ENCODE results near the gene COQ10B. TPM values are rescaled to one million over a fixed set of nuclear protein-coding genes. Genes with fewer than 3 reads are reported as not detected.
"Not testable (repeated sequence)": the region's sequence is repeated elsewhere in the genome, so short reads cannot be mapped to it uniquely, and the experiment has no call there.

The COQ10B gene
- total and polyA plus RNA-seq, 5 donors from 2014 or later = 49.2 to 73.9 (median 55.4) TPM

DNA sequence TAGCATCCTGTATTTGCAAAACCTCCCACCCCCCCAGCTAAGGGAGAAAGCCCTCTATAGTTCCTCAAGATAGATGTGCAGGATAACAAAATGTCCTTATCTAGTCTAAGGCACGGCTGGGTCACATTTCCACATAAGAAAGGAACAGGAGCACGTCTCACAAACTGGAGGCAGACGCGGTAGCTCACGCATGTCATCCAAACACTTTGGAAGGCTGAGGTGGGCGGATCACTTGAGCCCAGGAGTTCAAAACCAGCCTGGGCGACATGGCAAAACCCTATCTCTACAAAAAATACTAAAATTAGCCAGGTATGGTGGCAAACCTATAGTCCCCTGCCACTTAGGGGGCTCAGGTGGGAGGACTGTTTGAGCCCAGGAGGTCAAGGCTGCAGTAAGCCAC lies 27.8 kb upstream of the COQ10B start:
- peaks cover 37% of the 10 kb centered on the region for H3K36me3 ChIP-seq (ENCODE audit: control insufficient read depth, insufficient read depth, low read length)
- H3K4me3 Mint-ChIP-seq = peak overlapping the region in 3 of 4 donors; percentile 53 to 70 (median 66)
- DNase-seq (no peak), ATAC-seq (ENCODE audit: low read depth in 2 of 2) (no peak)
- peak overlapping the region; percentile 54 for H3K4me3 ChIP-seq (ENCODE audit: low read depth, low read length)
- H3K27ac Mint-ChIP-seq = peak overlapping the region in 2 of 3 donors; percentile 8 to 86
- H3K4me1 ChIP-seq (ENCODE audit: control insufficient read depth, insufficient read depth, low read length, poor library complexity, severe bottlenecking) = peaks cover 73% of the 10 kb centered on the region
- no peaks in the 10 kb centered on the region for H3K27me3 ChIP-seq (ENCODE audit: control insufficient read depth, insufficient read depth, low read length)
- H3K9me3 Mint-ChIP-seq = no peaks in the 10 kb centered on the region
- H3K27ac ChIP-seq (ENCODE audit: insufficient read depth, low read length, poor library complexity, severe bottlenecking) = peak overlapping the region; percentile 65
- H3K9me3 ChIP-seq (ENCODE audit: control insufficient read depth in 2 of 2, low read length in 2 of 2) = no peaks in the 10 kb centered on the region
- no peaks in the 10 kb centered on the region for H3K27me3 Mint-ChIP-seq
- peaks cover 45 to 84% (median 59%) of the 10 kb centered on the region in 4 donors for H3K4me1 Mint-ChIP-seq
- H3K36me3 Mint-ChIP-seq = peaks cover 24% of the 10 kb centered on the region

GRCh38 chr2:197426723-197427603 lies 26.4 kb upstream of the COQ10B start:
- no peak for DNase-seq
- peak overlapping the region; percentile 53 to 82 (median 68) for H3K4me3 Mint-ChIP-seq
- Histone ChIP-seq H3K9me3 (ENCODE audit: control insufficient read depth in 2 of 2, low read length in 2 of 2) (no peaks in the 10 kb centered on the region), H3K27ac (ENCODE audit: insufficient read depth, low read length, poor library complexity, severe bottlenecking) (peak overlapping the region; percentile 65), H3K4me3 (ENCODE audit: low read depth, low read length) (peak overlapping the region; percentile 61), H3K36me3 (ENCODE audit: control insufficient read depth, insufficient read depth, low read length) (peaks cover 24% of the 10 kb centered on the region), H3K4me1 (ENCODE audit: control insufficient read depth, insufficient read depth, low read length, poor library complexity, severe bottlenecking) (peaks cover 82% of the 10 kb centered on the region), H3K27me3 (ENCODE audit: control insufficient read depth, insufficient read depth, low read length) (no peaks in the 10 kb centered on the region)
- peak overlapping the region in 2 of 3 donors; percentile 63 to 86 for H3K27ac Mint-ChIP-seq
- peaks cover 54 to 90% (median 66%) of the 10 kb centered on the region in 4 donors for H3K4me1 Mint-ChIP-seq
- H3K36me3 Mint-ChIP-seq = peaks cover 21% of the 10 kb centered on the region
- no peaks in the 10 kb centered on the region for H3K9me3 Mint-ChIP-seq
- H3K27me3 Mint-ChIP-seq = no peaks in the 10 kb centered on the region
- no peak for ATAC-seq (ENCODE audit: low read depth in 2 of 2)

GRCh38 chr2:197427986-197428385 lies 25.4 kb upstream of the COQ10B start:
- H3K9me3 Mint-ChIP-seq = no peaks in the 10 kb centered on the region
- peak overlapping the region; percentile 74 for H3K4me3 ChIP-seq (ENCODE audit: low read depth, low read length)
- H3K4me3 Mint-ChIP-seq = peak overlapping the region in 3 of 4 donors; percentile 50 to 96 (median 78)
- peaks cover 21% of the 10 kb centered on the region for H3K36me3 Mint-ChIP-seq
- peaks cover 56 to 94% (median 73%) of the 10 kb centered on the region in 4 donors for H3K4me1 Mint-ChIP-seq
- peak overlapping the region in 1 of 3 donors; percentile 91 for H3K27ac Mint-ChIP-seq
- no peak for ATAC-seq (ENCODE audit: low read depth in 2 of 2)
- H3K27ac ChIP-seq (ENCODE audit: insufficient read depth, low read length, poor library complexity, severe bottlenecking) = peak overlapping the region; percentile 49
- no peaks in the 10 kb centered on the region for H3K9me3 ChIP-seq (ENCODE audit: control insufficient read depth in 2 of 2, low read length in 2 of 2)
- H3K4me1 ChIP-seq (ENCODE audit: control insufficient read depth, insufficient read depth, low read length, poor library complexity, severe bottlenecking) = peaks cover 92% of the 10 kb centered on the region
- no peaks in the 10 kb centered on the region for H3K27me3 ChIP-seq (ENCODE audit: control insufficient read depth, insufficient read depth, low read length)
- H3K36me3 ChIP-seq (ENCODE audit: control insufficient read depth, insufficient read depth, low read length) = peaks cover 17% of the 10 kb centered on the region
- DNase-seq = no peak
- no peaks in the 10 kb centered on the region for H3K27me3 Mint-ChIP-seq

DNA sequence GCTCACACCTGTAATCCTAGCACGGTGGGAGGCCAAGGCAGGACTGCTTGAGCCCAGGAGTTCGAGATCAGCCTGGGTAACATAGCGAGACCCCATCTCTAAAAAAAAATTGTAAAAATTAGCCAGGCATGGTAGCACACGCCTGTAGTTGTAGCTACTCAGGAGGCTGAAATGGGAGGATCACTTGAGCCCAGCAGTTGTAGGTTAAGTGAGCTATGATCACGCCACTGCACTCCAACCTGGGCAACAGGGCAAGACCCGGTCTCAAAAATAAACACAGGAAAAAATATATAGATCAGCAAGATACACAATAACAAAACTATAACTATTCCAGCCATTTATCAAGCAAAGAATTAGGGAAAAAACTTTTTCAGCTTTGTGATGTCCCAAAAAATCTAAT lies 21.5 kb upstream of the COQ10B start:
- peaks cover 78% of the 10 kb centered on the region for H3K4me1 ChIP-seq (ENCODE audit: control insufficient read depth, insufficient read depth, low read length, poor library complexity, severe bottlenecking)
- H3K36me3 ChIP-seq (ENCODE audit: control insufficient read depth, insufficient read depth, low read length) = peaks cover 4% of the 10 kb centered on the region
- H3K27ac ChIP-seq (ENCODE audit: insufficient read depth, low read length, poor library complexity, severe bottlenecking) = peak overlapping the region; percentile 66
- no peak for DNase-seq
- peak overlapping the region; percentile 99 for H3K4me3 ChIP-seq (ENCODE audit: low read depth, low read length)
- no peaks in the 10 kb centered on the region for H3K9me3 ChIP-seq (ENCODE audit: control insufficient read depth in 2 of 2, low read length in 2 of 2)
- Mint-ChIP-seq H3K4me1 (peaks cover 41 to 82% (median 61%) of the 10 kb centered on the region in 4 donors), H3K9me3 (no peaks in the 10 kb centered on the region), H3K4me3 (peak overlapping the region; percentile 95 to 100 (median 98)), H3K27me3 (peaks cover 4% of the 10 kb centered on the region), H3K27ac (peak overlapping the region; percentile 53 to 100 (median 83)), H3K36me3 (peaks cover 11% of the 10 kb centered on the region)
- no peaks in the 10 kb centered on the region for H3K27me3 ChIP-seq (ENCODE audit: control insufficient read depth, insufficient read depth, low read length)
- no peak for ATAC-seq (ENCODE audit: low read depth in 2 of 2)

DNA sequence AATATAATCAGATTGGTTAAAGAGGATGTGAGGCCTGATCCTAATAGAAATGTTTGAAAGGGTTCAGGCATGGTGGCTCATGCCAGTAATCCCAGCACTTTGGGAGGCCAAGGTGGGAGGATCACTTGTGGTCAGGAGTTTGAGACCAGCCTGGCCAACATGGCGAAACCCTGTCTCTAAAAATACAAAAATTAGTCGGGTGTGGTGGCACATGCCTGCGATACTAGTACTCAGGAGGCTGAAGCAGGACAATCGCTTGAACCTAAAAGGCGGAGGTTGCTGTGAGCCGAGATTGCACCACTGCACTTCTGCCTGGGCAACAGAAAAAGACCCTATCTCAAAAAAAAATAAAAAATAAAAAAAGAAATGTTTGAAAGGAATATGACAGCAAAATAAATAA lies 20.8 kb upstream of the COQ10B start:
- not testable (repeated sequence) for H3K27me3 ChIP-seq (ENCODE audit: control insufficient read depth, insufficient read depth, low read length); H3K9me3 ChIP-seq (ENCODE audit: control insufficient read depth in 2 of 2, low read length in 2 of 2); H3K9me3 Mint-ChIP-seq; ATAC-seq (ENCODE audit: low read depth in 2 of 2); DNase-seq; H3K27me3 Mint-ChIP-seq; H3K36me3 ChIP-seq (ENCODE audit: control insufficient read depth, insufficient read depth, low read length)
- Histone ChIP-seq H3K4me3 (ENCODE audit: low read depth, low read length) (peak overlapping the region; percentile 99), H3K4me1 (ENCODE audit: control insufficient read depth, insufficient read depth, low read length, poor library complexity, severe bottlenecking) (peaks cover 71% of the 10 kb centered on the region), H3K27ac (ENCODE audit: insufficient read depth, low read length, poor library complexity, severe bottlenecking) (peak overlapping the region; percentile 66)
- H3K4me3 Mint-ChIP-seq = peak overlapping the region; percentile 95 to 100 (median 98)
- H3K4me1 Mint-ChIP-seq = peaks cover 36 to 75% (median 54%) of the 10 kb centered on the region in 4 donors
- H3K27ac Mint-ChIP-seq = peak overlapping the region in 2 of 3 donors; percentile 78 to 100
- peaks cover 11% of the 10 kb centered on the region for H3K36me3 Mint-ChIP-seq

GRCh38 chr2:197433780-197434438 lies 19.4 kb upstream of the COQ10B start:
- peaks cover 57% of the 10 kb centered on the region for H3K4me1 ChIP-seq (ENCODE audit: control insufficient read depth, insufficient read depth, low read length, poor library complexity, severe bottlenecking)
- peak overlapping the region; percentile 100 for H3K27ac Mint-ChIP-seq
- H3K27ac ChIP-seq (ENCODE audit: insufficient read depth, low read length, poor library complexity, severe bottlenecking) = peak overlapping the region; percentile 98
- H3K36me3 ChIP-seq (ENCODE audit: control insufficient read depth, insufficient read depth, low read length) = no peaks in the 10 kb centered on the region
- H3K4me3 ChIP-seq (ENCODE audit: low read depth, low read length) = peak overlapping the region; percentile 99
- H3K4me1 Mint-ChIP-seq = peaks cover 30 to 66% (median 45%) of the 10 kb centered on the region in 4 donors
- peaks cover 9% of the 10 kb centered on the region for H3K36me3 Mint-ChIP-seq
- H3K27me3 ChIP-seq (ENCODE audit: control insufficient read depth, insufficient read depth, low read length) = no peaks in the 10 kb centered on the region
- H3K9me3 Mint-ChIP-seq = no peaks in the 10 kb centered on the region
- ATAC-seq (ENCODE audit: low read depth in 2 of 2) (no peak), DNase-seq (peak in 1 of 3 donors; percentile 38)
- H3K9me3 ChIP-seq (ENCODE audit: control insufficient read depth in 2 of 2, low read length in 2 of 2) = no peaks in the 10 kb centered on the region
- peak overlapping the region; percentile 95 to 100 (median 98) for H3K4me3 Mint-ChIP-seq
- H3K27me3 Mint-ChIP-seq = peaks cover 4% of the 10 kb centered on the region

GRCh38 chr2:197434541-197435513 lies 18.5 kb upstream of the COQ10B start, which contains the start of gene SF3B1:
TSS of gene SF3B1 (minus strand) at chr2:197435028. CDS start at chr2:197434999, 29 bp downstream.
- H3K4me3 ChIP-seq (ENCODE audit: low read depth, low read length) = peak within 1 kb of the TSS; percentile 99
- Mint-ChIP-seq H3K27me3 (peaks cover 4% of the 10 kb centered on the region), H3K36me3 (peaks cover 4% of the 10 kb centered on the region), H3K27ac (peak within 1 kb of the TSS; percentile 100), H3K4me1 (peaks cover 23 to 56% (median 37%) of the 10 kb centered on the region in 4 donors), H3K9me3 (no peaks in the 10 kb centered on the region), H3K4me3 (peak within 1 kb of the TSS; percentile 95 to 100 (median 98))
- DNase-seq (peak; percentile 99), ATAC-seq (ENCODE audit: low read depth in 2 of 2) (peak; percentile 96 to 97)
- H3K4me1 ChIP-seq (ENCODE audit: control insufficient read depth, insufficient read depth, low read length, poor library complexity, severe bottlenecking) = peaks cover 48% of the 10 kb centered on the region
- no peaks in the 10 kb centered on the region for H3K9me3 ChIP-seq (ENCODE audit: control insufficient read depth in 2 of 2, low read length in 2 of 2)
- H3K36me3 ChIP-seq (ENCODE audit: control insufficient read depth, insufficient read depth, low read length) = no peaks in the 10 kb centered on the region
- no peaks in the 10 kb centered on the region for H3K27me3 ChIP-seq (ENCODE audit: control insufficient read depth, insufficient read depth, low read length)
- peak within 1 kb of the TSS; percentile 98 for H3K27ac ChIP-seq (ENCODE audit: insufficient read depth, low read length, poor library complexity, severe bottlenecking)

Measured in CD4-positive, CD25-positive, alpha-beta regulatory T cell (primary cell).